NCI-H446 (cell line): Measurements from ENCODE around the gene UNC5B.

Source experiments
- DNase-seq, 2 experiments: peaks; one replicate each; lab custom pipeline; 2025; lab: John Stamatoyannopoulos, UW

The UNC5B gene

DNA sequence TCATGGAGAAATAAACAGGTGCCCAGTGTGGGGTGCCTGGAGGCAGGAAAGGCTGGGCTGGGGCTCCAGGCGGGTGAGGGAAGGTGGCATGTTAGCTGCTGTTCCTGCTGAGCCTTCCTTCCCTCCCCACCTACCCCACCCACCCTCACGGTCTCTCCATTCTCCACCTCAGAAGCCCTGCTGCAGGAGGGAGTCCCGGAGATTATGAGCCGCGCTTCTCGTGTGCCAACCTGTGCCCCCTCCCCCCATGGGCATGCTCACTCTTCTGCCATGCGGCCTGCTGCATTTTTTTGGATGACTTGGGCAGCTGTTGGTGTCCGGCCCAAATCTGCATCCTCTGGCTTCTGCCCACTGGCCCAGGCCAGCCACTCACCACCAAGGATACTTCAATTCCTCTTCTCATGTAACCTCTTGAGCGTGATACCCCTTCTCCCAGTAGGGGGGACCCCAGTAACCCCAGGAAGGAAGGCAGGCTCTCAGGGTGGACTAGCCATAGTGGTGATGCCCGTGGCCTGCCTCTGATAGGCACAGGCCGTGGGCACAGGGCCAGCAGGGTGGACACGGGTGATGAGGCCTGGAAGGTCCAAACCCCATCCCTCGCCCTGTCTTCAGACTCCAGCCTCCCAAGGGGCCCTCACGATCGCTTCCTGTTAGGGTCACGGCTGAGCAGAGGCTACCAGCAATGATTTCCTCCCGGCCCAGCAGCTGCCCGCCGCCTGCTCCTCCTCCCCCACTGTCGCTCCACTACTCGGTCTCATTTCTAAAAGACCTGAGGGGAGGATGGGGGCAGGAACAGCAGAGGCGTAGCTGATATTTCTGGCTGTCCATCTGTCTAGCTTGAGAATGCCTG, 27.8 kb downstream of the UNC5B start:
- no peak for DNase-seq

DNA sequence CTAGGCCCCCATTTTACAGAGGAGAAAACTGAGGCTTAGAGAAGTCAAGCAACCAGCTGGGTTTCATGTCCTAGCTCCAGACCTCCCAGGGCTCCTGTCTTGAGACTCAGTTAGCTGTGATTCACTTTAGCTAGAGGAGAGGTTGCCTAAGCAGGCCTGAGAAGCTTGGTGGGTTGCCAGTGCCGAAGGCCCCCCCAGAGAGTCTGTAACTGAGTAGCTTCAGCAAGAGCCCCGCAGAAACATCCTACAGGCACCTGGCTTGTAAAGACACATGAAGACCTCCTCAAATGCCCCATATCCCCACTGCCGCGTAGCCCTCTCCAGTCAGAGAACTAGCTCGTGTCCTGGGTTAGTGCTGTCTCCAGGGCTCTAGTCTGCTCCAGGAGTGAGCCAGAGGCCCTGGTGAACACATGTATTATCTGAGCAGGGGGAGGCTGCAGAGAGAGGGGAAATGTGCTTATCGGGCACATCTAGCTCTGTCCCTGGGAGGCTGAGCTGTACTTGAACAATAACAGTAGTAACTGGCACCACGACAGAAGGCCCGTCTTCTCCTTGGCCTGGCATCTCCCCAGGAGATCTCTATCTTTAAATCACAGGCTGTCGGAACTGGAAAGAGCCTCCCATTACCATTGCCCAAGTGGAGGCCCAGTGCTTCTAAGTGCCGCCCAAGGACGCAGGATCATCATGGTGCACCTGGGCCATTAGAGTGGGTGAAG, 28.9 kb downstream of the UNC5B start:
- peak in 1 of 2 experiments; percentile 34 for DNase-seq

DNA sequence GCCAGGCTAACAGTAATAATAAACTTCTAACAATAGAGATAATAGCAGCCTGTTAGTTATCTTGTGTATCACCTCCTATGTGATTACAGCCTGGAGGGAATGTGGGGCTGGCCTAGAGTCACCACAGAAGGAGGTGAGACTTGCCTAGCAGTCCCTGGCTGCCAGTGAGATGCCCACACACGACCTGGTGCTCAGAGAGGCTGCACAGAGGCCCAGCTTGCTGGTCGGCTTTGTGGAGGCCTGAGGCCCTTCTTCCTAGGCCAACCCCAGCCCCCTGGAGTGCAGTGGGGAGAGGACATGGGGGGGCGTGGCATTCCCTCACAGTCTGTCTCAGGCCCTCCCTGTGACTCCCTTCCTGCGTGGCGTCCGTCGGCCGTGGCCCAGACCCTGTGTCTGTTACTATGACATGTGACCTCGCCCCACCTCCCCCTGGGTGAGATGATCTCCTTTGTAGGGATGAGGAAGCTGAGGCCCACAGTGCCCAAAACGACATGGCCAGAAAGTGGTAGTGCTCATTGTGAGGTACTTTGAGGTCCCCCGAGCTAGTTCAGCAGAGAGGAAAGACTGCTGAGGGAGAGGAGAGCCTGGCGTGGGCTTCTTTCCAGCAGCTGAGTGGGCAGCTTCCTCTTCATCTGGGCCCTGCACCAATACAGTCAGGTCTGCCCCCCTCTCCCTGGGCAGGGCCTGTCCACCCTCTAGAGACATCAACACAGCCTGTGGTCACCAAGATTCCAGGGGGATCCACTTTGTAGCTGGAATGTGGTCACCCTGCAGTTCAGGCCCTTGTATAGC, 29.7 kb downstream of the UNC5B start:
- no peak for DNase-seq

DNA sequence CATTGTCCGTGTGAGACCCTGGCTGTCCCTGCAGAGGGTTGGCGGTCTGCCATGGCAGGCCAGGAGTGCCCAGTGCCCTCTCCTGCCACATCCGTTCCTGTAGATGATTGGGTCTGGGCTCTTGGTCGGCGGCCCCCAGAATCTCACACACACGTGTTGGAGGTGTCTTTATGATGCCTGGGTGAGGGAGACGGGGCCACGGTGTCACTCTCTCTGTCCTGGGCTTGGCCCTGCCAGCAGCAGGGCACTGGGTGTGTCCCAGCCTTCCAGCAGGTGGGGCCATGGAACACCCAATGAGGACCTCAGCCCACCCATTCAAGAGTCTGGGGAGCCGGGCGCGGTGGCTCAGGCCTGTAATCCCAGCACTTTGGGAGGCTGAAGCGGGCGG, 30.2 kb downstream of the UNC5B start:
- no peak for DNase-seq

DNA sequence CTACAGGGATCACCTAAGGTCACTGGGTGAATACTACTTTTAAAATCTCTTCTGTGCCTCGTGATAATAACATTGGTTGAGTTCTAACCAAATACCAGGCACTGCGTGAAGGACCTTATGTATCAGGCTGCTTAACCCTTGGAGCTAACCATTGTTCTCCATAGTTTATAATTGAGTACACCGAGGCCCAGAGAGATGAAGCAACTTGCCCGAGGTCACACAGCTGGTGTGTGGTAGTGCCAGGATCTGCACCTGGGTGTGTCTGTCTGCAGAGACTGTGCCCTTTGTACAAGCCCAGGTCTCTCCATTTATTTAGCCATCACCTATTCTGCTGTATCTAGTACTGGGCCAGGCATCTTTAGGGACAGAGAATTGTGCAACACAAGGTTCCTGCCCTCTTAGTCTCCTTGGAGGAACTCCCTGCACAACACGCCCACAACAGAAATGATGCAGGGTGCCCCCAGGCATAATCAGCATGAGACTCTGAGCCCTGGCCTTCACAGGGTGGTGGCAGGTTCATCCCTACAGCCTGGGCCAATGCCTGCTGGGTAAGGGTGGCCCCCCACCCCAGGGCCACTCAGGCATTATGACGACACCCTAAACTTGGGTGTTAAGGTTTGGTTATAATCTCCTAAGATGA, 31.5 kb downstream of the UNC5B start:
- no peak for DNase-seq

DNA sequence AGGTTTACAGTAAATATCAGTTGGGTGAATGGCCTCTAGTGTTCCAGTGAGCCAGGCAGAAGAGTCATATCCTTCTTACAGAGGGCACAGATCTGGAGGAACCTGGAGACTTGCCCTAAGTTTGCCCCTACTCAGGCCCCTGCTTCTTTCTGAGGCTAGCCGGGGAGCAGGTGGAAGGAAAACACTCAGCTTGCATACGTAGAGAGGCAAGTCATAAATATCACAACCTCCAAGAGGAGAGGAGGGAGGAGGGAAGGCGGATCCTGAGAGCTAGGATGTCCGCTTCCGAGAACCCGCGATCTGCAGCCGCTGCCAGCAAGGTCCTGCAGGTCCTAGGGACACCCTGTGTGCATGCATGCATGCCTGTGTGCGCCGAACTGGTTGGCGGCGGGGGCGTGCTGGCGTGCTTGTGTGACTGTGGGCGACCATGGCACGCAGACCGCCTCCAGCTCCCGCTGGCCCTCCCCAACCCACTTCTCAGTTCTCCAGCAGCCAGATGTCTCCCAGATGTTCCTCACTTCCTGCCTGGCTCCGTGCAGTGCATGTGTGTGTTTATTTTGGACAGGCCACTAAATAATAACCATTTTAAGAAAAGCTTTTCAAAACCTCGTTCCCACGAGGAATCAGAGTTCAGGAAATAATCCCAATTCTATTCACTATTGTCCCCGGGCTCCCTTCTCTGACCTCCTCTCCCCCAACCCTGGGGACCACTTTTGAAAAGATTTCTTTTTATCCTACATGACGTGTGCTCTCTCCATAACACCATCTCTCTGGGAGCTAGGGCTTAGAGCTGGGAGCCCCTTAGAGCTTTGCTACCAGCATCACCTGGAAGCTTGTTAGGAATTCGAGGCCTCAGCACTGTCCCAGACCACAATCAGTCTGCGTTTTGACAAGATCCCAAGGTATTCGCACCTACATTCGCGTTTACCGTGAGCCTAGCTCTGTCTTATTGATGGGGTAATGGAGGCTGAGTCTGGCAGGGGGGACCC, 32.4 kb downstream of the UNC5B start:
- DNase-seq: no peak

DNA sequence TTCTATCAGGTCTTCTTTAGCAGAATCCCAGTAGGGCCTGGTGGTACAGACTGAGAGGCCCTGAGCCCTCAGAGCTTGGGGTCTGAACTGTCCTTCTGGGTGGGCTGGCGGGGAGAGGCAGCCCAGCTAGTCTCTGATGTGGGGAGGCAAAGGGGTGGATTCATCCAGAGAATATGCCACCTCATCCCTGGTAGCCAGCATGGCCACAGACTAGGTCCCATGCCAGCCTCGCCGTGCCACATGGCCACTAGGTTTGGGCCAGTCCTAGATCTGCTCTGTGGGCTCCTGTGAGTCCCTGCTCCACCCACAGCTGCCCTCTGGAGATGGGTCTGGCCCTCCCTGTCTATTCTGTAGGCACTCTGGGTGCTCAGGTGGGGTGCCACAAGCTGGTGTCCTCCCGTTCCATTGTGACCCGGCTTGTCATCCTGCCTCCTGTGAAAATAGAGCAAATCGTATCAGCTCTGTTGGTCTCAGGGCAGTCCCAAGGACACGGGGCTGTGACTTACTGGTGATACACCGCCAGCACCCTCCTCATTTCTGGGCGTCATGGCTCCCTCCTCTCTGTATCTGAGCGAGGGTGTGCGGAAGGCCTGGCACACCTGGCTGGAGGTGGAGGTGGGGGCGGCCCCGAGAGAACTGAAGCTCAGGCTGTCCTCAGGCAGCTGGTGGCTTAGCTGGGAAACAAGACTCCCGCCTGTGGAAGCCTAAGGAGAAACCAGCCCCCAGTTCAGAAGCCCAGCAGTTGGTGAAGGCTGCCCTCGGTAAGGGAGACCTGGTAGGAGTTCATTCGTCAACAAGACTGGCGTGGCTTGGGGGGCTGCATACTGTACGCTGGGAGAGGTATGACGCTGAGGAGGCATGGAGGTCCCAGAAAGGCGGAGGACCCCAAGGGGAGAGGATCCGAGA, 33.3 kb downstream of the UNC5B start:
- no peak for DNase-seq

DNA sequence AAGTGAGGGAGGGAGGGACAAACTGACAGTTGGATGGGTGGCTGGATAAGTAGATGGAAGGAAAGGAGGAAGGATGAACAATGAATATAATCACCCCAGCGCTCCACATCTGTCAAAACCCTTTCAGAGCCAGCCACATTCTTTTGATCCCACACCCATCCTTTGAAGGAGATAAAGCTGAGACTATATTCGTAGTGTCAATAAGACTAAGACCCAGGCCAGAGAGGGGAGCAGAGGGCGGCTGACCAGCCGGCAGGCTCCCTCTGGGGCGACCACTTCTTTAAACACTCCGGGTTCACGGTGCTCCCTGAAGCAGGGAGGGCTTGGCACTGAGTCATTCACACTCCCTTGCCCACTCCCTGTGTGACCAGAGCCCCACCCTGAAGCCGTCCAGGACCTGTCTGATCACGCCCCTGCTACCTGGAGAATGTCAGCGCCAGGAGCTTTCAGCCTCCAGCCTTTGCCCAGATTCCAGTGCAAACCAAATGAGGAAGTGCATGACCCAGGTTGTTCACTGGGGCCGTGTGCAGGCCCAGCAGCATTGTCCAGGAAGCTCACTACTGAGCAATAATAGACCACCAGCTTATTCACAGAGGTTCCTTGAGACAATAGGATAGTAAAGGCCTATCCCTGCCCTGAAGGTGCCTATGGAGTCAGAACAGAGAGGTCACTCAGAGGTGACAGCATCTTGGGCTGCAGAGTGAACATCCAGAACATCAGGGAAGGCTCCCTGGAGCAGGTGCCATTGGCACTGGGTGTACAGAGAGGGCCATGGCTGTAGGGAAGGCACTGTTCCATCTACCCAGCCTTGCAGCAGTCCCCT, 34.4 kb downstream of the UNC5B start:
- DNase-seq: no peak

DNA sequence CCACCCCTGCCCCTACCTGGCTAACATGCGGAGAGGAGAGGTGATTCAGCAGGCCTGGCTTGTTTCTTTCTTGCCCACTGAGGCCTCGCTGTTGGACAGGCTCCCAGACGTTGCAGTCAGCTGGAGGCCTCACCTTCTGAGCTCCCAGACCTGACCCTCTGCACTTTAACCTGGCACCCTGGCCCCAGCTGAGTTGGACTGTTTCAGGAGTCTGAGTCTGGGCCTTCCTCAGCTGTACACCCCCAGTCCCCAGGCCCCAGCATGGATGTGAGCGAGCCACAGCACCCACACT, 35.0 kb downstream of the UNC5B start:
- no peak for DNase-seq

DNA sequence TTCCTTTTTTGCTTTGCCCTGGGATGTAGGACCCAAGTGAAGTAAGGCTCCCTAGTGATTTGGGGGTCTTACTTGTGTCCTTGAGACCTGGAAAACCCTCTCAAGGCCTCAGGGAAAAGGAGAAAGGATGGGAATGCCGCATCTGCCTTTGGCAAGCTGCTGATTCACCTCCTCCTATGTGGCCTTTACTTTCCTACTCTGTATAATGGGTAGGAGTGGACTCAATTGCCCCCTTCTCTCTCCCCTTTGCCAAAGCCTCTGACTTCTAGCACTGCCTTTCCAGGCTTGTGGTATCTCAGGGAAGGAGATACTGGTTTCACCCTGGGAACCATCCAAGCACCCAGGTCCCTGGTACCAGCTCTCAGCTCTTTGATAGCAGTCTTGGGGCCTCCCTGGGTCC, 35.4 kb downstream of the UNC5B start:
- no peak for DNase-seq

DNA sequence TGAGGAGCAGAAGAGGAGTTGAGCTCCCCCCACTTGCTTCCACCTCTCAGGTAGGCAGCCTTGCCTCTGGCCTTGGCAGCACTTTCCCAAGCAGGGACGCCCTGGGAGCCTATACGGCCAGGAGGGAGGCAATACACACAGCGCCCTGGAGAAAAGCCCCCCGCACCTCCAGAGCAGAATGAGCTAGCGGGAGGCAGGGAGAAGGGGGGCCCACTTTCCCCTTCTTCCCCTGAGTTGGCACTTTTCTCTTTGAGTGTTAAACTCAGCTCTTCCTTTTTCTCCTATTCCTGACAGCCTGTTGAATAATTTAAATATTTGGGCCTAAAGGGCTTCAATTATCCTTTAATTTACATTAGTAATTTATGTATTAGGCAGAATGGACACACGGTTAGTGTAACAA, 35.8 kb downstream of the UNC5B start:
- no peak for DNase-seq

DNA sequence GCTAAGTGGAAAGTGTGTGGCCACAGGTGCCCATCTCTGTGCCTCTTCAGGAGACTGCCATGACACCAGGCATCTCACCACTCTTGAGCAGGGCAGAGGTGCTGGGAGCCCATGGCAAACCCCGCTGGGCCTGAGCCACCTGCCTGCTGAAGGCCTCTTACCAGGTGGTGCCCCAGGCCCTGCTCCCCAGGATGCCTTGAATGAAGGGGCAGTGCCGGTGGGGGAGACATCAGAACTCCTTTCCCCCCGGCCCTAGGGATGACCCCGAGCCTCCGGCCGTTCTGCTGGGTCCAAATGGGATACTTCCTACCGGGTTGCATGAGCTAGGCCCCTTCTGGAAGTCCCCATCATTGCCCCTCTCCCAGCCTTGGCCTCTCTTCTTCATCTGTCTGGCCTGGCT, 37.6 kb downstream of the UNC5B start:
- no peak for DNase-seq

DNA sequence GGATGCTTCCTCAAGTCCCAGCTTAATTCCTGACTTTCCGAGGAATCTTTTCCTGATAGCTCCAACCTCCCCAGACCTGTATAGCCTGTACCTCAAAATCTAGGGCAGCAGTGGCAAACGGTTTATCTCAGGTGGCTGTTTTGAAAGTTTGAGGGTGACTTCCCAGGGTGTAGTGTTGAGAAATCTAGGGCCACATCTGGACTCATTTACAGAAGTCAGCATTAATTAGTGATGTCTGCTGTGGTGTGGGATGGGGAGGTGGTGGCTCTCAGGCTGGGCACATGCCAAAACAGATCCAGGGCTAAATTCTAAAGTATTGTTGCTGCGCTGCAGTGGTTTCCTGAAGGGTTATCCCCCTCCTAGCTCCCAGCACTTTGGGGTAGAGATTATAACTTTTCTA, 38.0 kb downstream of the UNC5B start:
- no peak for DNase-seq

DNA sequence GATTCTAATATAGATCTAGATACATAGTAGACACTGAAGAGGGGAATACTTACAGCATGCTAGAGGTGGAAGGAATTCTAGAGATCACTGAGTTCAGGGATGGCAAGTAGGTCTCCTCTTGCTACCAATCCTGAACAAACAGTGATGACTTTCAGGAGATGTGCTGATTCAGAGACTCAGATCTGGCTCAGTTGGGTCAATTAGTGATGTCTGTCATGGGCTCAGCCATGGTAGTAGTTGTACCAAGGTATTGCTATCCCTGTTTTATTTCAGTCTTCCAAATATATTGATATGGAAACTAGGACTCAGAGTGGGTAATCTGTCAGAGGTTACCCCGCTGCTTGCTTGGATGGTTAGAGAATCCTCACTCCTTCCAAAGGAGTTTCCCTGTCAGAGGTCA, 38.5 kb downstream of the UNC5B start:
- no peak for DNase-seq

DNA sequence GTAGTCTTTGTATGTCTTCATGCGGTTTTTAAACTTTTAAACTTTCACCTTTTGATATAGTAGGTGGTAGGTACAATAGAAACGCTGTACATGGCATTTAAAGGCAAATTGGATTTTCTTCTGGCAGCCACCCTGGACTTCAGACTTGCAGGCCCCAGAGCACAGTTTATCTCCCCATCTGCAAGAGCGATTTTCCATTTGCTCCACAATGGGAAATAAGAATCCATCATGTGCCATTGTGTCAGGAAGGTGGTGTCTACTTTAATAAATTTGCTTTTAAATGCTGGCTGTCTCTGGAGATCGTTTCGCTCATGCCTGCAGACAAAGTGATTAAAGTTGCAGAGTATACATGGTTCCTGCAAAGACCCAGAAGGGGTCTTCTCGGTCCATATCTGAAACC, 38.9 kb downstream of the UNC5B start:
- no peak for DNase-seq

DNA sequence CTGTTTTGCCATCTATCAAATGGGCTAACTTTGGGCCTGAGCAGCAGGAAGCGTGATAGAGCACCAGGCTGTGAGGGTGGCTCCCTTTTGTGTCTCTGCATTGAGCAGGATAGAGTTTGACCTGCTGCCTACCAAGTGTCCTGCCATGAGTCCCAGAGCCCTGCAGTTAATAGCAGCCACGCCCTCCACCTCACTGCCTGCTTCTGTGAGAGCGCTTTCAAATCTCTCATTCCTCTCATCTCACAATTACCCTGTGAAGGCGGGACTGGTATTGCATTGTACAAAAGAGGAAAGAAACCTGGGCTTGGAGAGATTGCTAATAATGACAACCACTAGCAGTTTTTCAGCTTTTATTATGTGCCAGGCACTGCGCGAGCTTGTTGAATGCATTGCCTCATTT, 39.9 kb downstream of the UNC5B start:
- no peak for DNase-seq

DNA sequence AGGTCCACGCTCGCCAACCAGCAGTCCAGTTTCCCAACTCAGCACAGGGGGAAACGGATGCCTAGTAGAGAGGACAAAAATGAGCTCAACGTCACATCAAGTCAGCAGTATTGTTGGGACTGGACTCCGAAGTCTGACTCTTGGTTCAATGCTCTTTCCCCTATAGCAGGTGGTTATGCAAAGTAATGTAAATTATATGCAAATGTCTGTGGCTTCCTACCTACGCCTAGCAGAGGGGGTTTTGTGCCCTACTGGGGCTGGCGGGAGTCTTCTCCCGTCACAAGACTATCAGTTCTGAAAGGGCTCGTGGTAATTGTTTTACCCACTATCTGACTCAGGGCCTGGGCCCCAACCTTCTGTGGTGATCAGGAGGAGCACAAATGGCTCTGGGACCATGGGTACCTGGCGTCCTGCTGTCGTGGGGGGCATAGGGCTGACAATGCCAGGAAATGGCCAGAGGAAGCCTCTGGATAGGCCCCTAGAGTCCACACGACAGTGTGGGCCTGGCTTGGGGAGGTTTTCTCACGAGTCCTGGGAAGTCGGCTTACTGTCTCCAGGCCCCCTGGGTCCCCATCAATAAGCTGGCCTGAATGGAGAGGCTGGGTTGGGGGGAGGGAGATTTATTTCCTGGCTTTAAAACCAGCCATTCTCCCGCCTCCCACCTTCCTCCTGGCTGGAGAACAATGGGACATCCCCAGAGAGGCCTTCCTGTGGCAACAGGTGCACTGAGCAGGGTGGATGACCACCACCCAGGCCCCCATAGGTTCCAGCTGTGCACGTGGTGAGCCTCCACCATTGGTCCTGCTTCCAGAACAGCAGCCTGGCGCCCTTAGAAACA, 41.8 kb downstream of the UNC5B start:
- DNase-seq: no peak

DNA sequence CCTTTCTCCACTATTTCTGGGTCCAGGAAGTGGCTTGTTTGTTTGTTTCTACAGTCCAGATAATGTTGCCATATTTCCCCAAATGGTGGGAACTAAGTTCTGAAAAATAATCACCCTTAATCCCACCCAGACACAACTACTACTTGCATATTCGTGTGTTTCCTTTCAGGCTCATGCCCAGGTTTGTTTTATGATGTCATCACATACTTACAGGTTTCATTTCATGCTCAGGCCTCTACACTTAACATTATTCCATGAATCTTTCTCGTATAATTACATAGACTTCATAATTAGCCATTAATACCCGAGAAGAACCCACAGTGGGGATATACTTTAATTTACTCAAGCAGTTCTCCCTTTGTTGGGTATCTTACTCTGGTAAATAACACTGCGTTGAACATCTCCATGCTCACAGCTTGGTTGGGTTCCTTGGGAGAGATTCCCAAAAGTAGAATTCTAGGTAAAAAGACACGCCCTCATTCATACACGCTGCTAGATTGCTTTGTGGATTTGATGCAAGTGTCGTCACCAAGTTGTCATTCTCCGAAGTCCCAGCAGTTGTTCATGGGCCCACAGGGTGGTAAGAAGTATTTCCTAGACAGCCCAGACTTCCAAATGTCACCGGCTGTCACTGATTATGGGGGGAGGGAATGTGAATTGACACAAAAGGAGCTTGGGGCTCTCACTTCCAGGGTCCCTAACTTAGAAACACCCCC, 42.6 kb downstream of the UNC5B start:
- no peak for DNase-seq
